Measurements from ENCODE around the gene SHCBP1.

- TF ChIP-seq MAX (IDR thresholded peaks at IDR 0.05), result no peak
- TF ChIP-seq EP300 (IDR thresholded peaks at IDR 0.05; ENCODE audit: borderline replicate concordance), result no peak
- TF ChIP-seq TEAD4 (IDR thresholded peaks at IDR 0.05), result no peak
- TF ChIP-seq TCF12 (IDR thresholded peaks at IDR 0.05; ENCODE audit: low read depth), result no peak
- TF ChIP-seq REST (IDR thresholded peaks at IDR 0.05; ENCODE audit: low read depth), result no peak
- TF ChIP-seq RAD21 (IDR thresholded peaks at IDR 0.05; ENCODE audit: low read depth), result no peak
- TF ChIP-seq YY1 (IDR thresholded peaks at IDR 0.05; ENCODE audit: low read depth), result no peak
- TF ChIP-seq NFIC (IDR thresholded peaks at IDR 0.05), result no peak
- TF ChIP-seq USF1 (IDR thresholded peaks at IDR 0.05), result no peak
- no peak for TF ChIP-seq CREB1 (IDR thresholded peaks at IDR 0.05; ENCODE audit: low read depth)
- TF ChIP-seq TAF1 (IDR thresholded peaks at IDR 0.05; ENCODE audit: low read depth), result no peak
- TF ChIP-seq CEBPB (IDR thresholded peaks at IDR 0.05), result no peak
- no peak for TF ChIP-seq EGR1 (IDR thresholded peaks at IDR 0.05)
- TF ChIP-seq FOXM1 (IDR thresholded peaks at IDR 0.05; ENCODE audit: borderline replicate concordance, low read depth), result no peak
Observed at GRCh38 chr16:46649588-46650253, 28.5 kb upstream of the SHCBP1 start.
